ENCODE results near the gene TSPAN31.

TSPAN31 gene

DNA sequence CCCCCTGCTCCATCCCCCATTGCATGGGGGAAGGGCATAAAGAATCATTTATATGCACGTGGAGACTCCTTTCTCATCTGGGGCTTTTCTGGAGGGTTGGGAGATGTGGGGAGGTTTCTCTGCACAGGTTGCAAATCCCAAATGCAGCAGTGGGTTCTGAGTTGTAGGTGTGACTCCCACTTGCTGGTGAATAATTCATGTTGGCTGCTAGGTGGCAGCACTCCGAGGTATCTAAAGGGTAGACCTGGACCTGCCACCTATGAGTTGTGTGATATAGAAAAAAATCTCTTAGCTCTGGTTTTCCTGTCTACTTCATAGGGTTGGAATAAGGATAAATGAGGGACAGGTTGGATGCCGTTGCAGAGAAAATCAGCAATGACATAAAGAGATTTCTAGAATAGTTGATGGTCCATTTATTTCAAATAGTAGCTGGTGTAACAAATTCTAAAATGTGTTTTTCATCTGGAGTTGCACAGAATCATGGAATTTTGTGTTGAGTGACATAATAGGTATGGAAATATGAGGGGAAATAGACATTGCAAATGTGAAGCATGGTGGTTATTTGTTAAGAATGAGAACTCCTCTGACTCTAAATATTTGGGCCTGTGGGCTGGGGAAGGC is 14.6 kb downstream of the TSPAN31 start:
- Histone ChIP-seq H3K36me3 (ENCODE audit: control insufficient read depth in 2 of 2, insufficient read depth in 2 of 2, low read length in 2 of 2) (peaks cover 7 to 16% of the 10 kb centered on the region in 2 donors), H3K4me3 (ENCODE audit: low read length in 2 of 2) (no peak overlapping the region), H3K9me3 (ENCODE audit: control insufficient read depth in 2 of 2, low read length in 2 of 2) (no peaks in the 10 kb centered on the region), H3K9ac (ENCODE audit: low read depth in 1 of 2, low read length in 2 of 2) (no peak overlapping the region), H3K27ac (ENCODE audit: low read depth in 2 of 2, low read length in 2 of 2) (no peak overlapping the region), H3K4me1 (ENCODE audit: control insufficient read depth in 2 of 2, insufficient read depth in 2 of 2, low read length in 2 of 2) (peaks cover 12 to 18% of the 10 kb centered on the region in 2 donors), H3K27me3 (ENCODE audit: control insufficient read depth in 2 of 2, insufficient read depth in 2 of 2, low read length in 2 of 2) (peaks cover 5 to 10% of the 10 kb centered on the region in 2 donors)

GRCh38 chr12:57760347-57760982 is 15.6 kb downstream of the TSPAN31 start:
- Histone ChIP-seq H3K27ac (ENCODE audit: low read depth in 2 of 2, low read length in 2 of 2) (no peak overlapping the region), H3K4me3 (ENCODE audit: low read length in 2 of 2) (no peak overlapping the region), H3K9me3 (ENCODE audit: control insufficient read depth in 2 of 2, low read length in 2 of 2) (no peaks in the 10 kb centered on the region), H3K27me3 (ENCODE audit: control insufficient read depth in 2 of 2, insufficient read depth in 2 of 2, low read length in 2 of 2) (peaks cover 13 to 15% of the 10 kb centered on the region in 2 donors), H3K4me1 (ENCODE audit: control insufficient read depth in 2 of 2, insufficient read depth in 2 of 2, low read length in 2 of 2) (peaks cover 13 to 25% of the 10 kb centered on the region in 2 donors), H3K9ac (ENCODE audit: low read depth in 1 of 2, low read length in 2 of 2) (no peak overlapping the region), H3K36me3 (ENCODE audit: control insufficient read depth in 2 of 2, insufficient read depth in 2 of 2, low read length in 2 of 2) (peaks cover 7 to 16% of the 10 kb centered on the region in 2 donors)

GRCh38 chr12:57761391-57761998 is 16.7 kb downstream of the TSPAN31 start:
- H3K27me3 ChIP-seq (ENCODE audit: control insufficient read depth in 2 of 2, insufficient read depth in 2 of 2, low read length in 2 of 2), result peaks cover 23 to 24% of the 10 kb centered on the region in 2 donors

GRCh38 chr12:57762463-57762862 is 17.6 kb downstream of the TSPAN31 start:
- H3K27ac ChIP-seq (ENCODE audit: low read depth in 2 of 2, low read length in 2 of 2), result no peak overlapping the region
- H3K9ac ChIP-seq (ENCODE audit: low read depth in 1 of 2, low read length in 2 of 2), result no peak overlapping the region
- no peaks in the 10 kb centered on the region for H3K9me3 ChIP-seq (ENCODE audit: control insufficient read depth in 2 of 2, low read length in 2 of 2)
- H3K4me1 ChIP-seq (ENCODE audit: control insufficient read depth in 2 of 2, insufficient read depth in 2 of 2, low read length in 2 of 2), result peaks cover 20 to 31% of the 10 kb centered on the region in 2 donors
- H3K27me3 ChIP-seq (ENCODE audit: control insufficient read depth in 2 of 2, insufficient read depth in 2 of 2, low read length in 2 of 2), result peaks cover 32% of the 10 kb centered on the region in 2 donors
- no peak overlapping the region for H3K4me3 ChIP-seq (ENCODE audit: low read length in 2 of 2)
- peaks cover 7 to 16% of the 10 kb centered on the region in 2 donors for H3K36me3 ChIP-seq (ENCODE audit: control insufficient read depth in 2 of 2, insufficient read depth in 2 of 2, low read length in 2 of 2)

More at GRCh38 chr12:57761391-57761998, 16.7 kb downstream of the TSPAN31 start:
- no peak overlapping the region for H3K9ac ChIP-seq (ENCODE audit: low read depth in 1 of 2, low read length in 2 of 2)
- peaks cover 16 to 29% of the 10 kb centered on the region in 2 donors for H3K4me1 ChIP-seq (ENCODE audit: control insufficient read depth in 2 of 2, insufficient read depth in 2 of 2, low read length in 2 of 2)
- no peaks in the 10 kb centered on the region for H3K9me3 ChIP-seq (ENCODE audit: control insufficient read depth in 2 of 2, low read length in 2 of 2)
- H3K27ac ChIP-seq (ENCODE audit: low read depth in 2 of 2, low read length in 2 of 2), result no peak overlapping the region
- peaks cover 7 to 16% of the 10 kb centered on the region in 2 donors for H3K36me3 ChIP-seq (ENCODE audit: control insufficient read depth in 2 of 2, insufficient read depth in 2 of 2, low read length in 2 of 2)
- no peak overlapping the region for H3K4me3 ChIP-seq (ENCODE audit: low read length in 2 of 2)

GRCh38 chr12:57763881-57764661 is 19.2 kb downstream of the TSPAN31 start:
- Histone ChIP-seq H3K9me3 (ENCODE audit: control insufficient read depth in 2 of 2, low read length in 2 of 2) (no peaks in the 10 kb centered on the region), H3K9ac (ENCODE audit: low read depth in 1 of 2, low read length in 2 of 2) (peak overlapping the region in 1 of 2 donors; percentile 52), H3K27ac (ENCODE audit: low read depth in 2 of 2, low read length in 2 of 2) (no peak overlapping the region), H3K4me1 (ENCODE audit: control insufficient read depth in 2 of 2, insufficient read depth in 2 of 2, low read length in 2 of 2) (peaks cover 20 to 29% of the 10 kb centered on the region in 2 donors), H3K27me3 (ENCODE audit: control insufficient read depth in 2 of 2, insufficient read depth in 2 of 2, low read length in 2 of 2) (peaks cover 32% of the 10 kb centered on the region in 2 donors), H3K4me3 (ENCODE audit: low read length in 2 of 2) (peak overlapping the region; percentile 56 to 81), H3K36me3 (ENCODE audit: control insufficient read depth in 2 of 2, insufficient read depth in 2 of 2, low read length in 2 of 2) (peaks cover 2 to 5% of the 10 kb centered on the region in 2 donors)

DNA sequence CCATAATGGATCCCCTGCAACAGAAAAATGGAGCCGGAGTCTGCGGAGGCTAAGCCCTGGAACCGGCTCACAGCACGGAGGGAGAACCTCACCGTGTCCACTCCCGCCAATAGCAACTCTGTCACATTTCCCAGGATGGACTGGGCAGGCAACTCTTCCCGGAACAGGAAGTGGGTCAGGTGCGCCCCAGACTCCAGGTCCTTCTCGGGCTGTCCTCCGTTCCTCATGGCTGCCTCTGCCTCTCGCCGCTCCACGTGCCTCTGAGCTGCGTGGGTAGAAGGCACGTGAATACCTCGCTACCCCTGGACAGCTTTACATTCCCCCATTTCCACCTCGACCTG is 19.8 kb downstream of the TSPAN31 start:
- H3K4me3 ChIP-seq (ENCODE audit: low read length in 2 of 2), result peak overlapping the region; percentile 56 to 81
- peak overlapping the region in 1 of 2 donors; percentile 52 for H3K9ac ChIP-seq (ENCODE audit: low read depth in 1 of 2, low read length in 2 of 2)
- peaks cover 20 to 29% of the 10 kb centered on the region in 2 donors for H3K4me1 ChIP-seq (ENCODE audit: control insufficient read depth in 2 of 2, insufficient read depth in 2 of 2, low read length in 2 of 2)
- H3K9me3 ChIP-seq (ENCODE audit: control insufficient read depth in 2 of 2, low read length in 2 of 2), result no peaks in the 10 kb centered on the region
- H3K27me3 ChIP-seq (ENCODE audit: control insufficient read depth in 2 of 2, insufficient read depth in 2 of 2, low read length in 2 of 2), result peaks cover 32% of the 10 kb centered on the region in 2 donors
- H3K27ac ChIP-seq (ENCODE audit: low read depth in 2 of 2, low read length in 2 of 2), result no peak overlapping the region
- peaks cover 3 to 4% of the 10 kb centered on the region in 2 donors for H3K36me3 ChIP-seq (ENCODE audit: control insufficient read depth in 2 of 2, insufficient read depth in 2 of 2, low read length in 2 of 2)

GRCh38 chr12:57765003-57765697 is 20.3 kb downstream of the TSPAN31 start:
- H3K9me3 ChIP-seq (ENCODE audit: control insufficient read depth in 2 of 2, low read length in 2 of 2), result no peaks in the 10 kb centered on the region
- peaks cover 20 to 29% of the 10 kb centered on the region in 2 donors for H3K4me1 ChIP-seq (ENCODE audit: control insufficient read depth in 2 of 2, insufficient read depth in 2 of 2, low read length in 2 of 2)
- H3K27ac ChIP-seq (ENCODE audit: low read depth in 2 of 2, low read length in 2 of 2), result no peak overlapping the region
- peaks cover 4 to 5% of the 10 kb centered on the region in 2 donors for H3K36me3 ChIP-seq (ENCODE audit: control insufficient read depth in 2 of 2, insufficient read depth in 2 of 2, low read length in 2 of 2)
- peak overlapping the region; percentile 56 to 81 for H3K4me3 ChIP-seq (ENCODE audit: low read length in 2 of 2)
- peak overlapping the region in 1 of 2 donors; percentile 52 for H3K9ac ChIP-seq (ENCODE audit: low read depth in 1 of 2, low read length in 2 of 2)
- H3K27me3 ChIP-seq (ENCODE audit: control insufficient read depth in 2 of 2, insufficient read depth in 2 of 2, low read length in 2 of 2), result peaks cover 32% of the 10 kb centered on the region in 2 donors

- Histone ChIP-seq H3K4me3 (ENCODE audit: low read length in 2 of 2) (peak overlapping the region; percentile 56 to 81), H3K36me3 (ENCODE audit: control insufficient read depth in 2 of 2, insufficient read depth in 2 of 2, low read length in 2 of 2) (peaks cover 4 to 5% of the 10 kb centered on the region in 2 donors), H3K4me1 (ENCODE audit: control insufficient read depth in 2 of 2, insufficient read depth in 2 of 2, low read length in 2 of 2) (peaks cover 20 to 29% of the 10 kb centered on the region in 2 donors), H3K27me3 (ENCODE audit: control insufficient read depth in 2 of 2, insufficient read depth in 2 of 2, low read length in 2 of 2) (peaks cover 32% of the 10 kb centered on the region in 2 donors), H3K9me3 (ENCODE audit: control insufficient read depth in 2 of 2, low read length in 2 of 2) (no peaks in the 10 kb centered on the region), H3K9ac (ENCODE audit: low read depth in 1 of 2, low read length in 2 of 2) (peak overlapping the region in 1 of 2 donors; percentile 52), H3K27ac (ENCODE audit: low read depth in 2 of 2, low read length in 2 of 2) (no peak overlapping the region)
These were observed 21.0 kb downstream of the TSPAN31 start for GRCh38 chr12:57765698-57766463.

Data from mucosa of rectum (tissue), 2 donors.